Endodermal cell (in vitro differentiated cells): Measurements from ENCODE around the gene ZSCAN20. TPM values are rescaled to one million over a fixed set of nuclear protein-coding genes. Genes with fewer than 3 reads are reported as not detected.

ENCODE experiments used
- DNase-seq: peaks from one replicate; pipeline ENCODE4 v3.0.0-alpha.2; 2017
- H3K27ac ChIP-seq: 2 replicates; pipeline ENCODE4 v1.5.1; 2013; ENCODE audit warnings: mild to moderate bottlenecking, low read depth, low read length, moderate library complexity
- H3K27me3 ChIP-seq: 2 replicates; pipeline ENCODE4 v1.6.1; 2013; ENCODE audit warnings: mild to moderate bottlenecking, low read length, moderate library complexity; ENCODE audit not compliant: insufficient read depth, control insufficient read depth, poor library complexity, severe bottlenecking
- H3K36me3 ChIP-seq: 2 replicates; pipeline ENCODE4 v1.7.0; 2013; ENCODE audit warnings: mild to moderate bottlenecking, low read length, moderate library complexity; ENCODE audit not compliant: control insufficient read depth, insufficient read depth
- H3K4me1 ChIP-seq: one replicate; pipeline ENCODE4 v1.7.0; 2013; ENCODE audit warnings: low read length; ENCODE audit not compliant: control insufficient read depth, insufficient read depth
- H3K4me3 ChIP-seq: 2 replicates; pipeline ENCODE4 v1.5.1; 2013; ENCODE audit warnings: mild to moderate bottlenecking, low read length, moderate library complexity
- H3K9ac ChIP-seq: 2 replicates; pipeline ENCODE4 v1.6.1; 2013; ENCODE audit warnings: mild to moderate bottlenecking, low read length, moderate library complexity; ENCODE audit not compliant: poor library complexity, severe bottlenecking; ENCODE audit errors: extremely low read depth
- H3K9me3 ChIP-seq: 2 replicates; pipeline ENCODE4 v1.6.1; 2013; ENCODE audit warnings: mild to moderate bottlenecking, low read length, moderate library complexity; ENCODE audit not compliant: control insufficient read depth
- H3K27ac Mint-ChIP-seq: 2 replicates; pipeline ENCODE4 v1.8.0; 2020; ENCODE audit warnings: mixed read lengths
- H3K27me3 Mint-ChIP-seq: 2 replicates; pipeline ENCODE4 v1.8.0; 2021; ENCODE audit warnings: mild to moderate bottlenecking, mixed read lengths; ENCODE audit not compliant: insufficient read depth
- H3K36me3 Mint-ChIP-seq: 2 replicates; pipeline ENCODE4 v1.8.0; 2020; ENCODE audit warnings: low read depth, mixed read lengths
- H3K4me1 Mint-ChIP-seq: 2 replicates; pipeline ENCODE4 v1.8.0; 2020; ENCODE audit warnings: mixed read lengths
- H3K4me3 Mint-ChIP-seq: 2 replicates; pipeline ENCODE4 v1.8.0; 2020; ENCODE audit warnings: mild to moderate bottlenecking, moderate library complexity, mixed read lengths
- H3K9me3 Mint-ChIP-seq: 2 replicates; pipeline ENCODE4 v1.8.0; 2020; ENCODE audit warnings: mild to moderate bottlenecking, mixed read lengths
- CTCF ChIP-seq: fragments of 200-600 bp; sonication (generic); conservative IDR thresholded peaks from 2 replicates; pipeline ENCODE4 v1.5.0; 2021; ENCODE audit warnings: antibody characterized with exemption, mild to moderate bottlenecking
- WGBS, 2 experiments: methylation state at CpG; one replicate each; pipeline versions ENCODE4 v1.1.5 to v1.1.7; 2013; ENCODE audit warnings: missing lambda C conversion rate in 2 of 2, mixed read lengths in 1 of 2; ENCODE audit not compliant: insufficient coverage in 1 of 2, insufficient read length in 1 of 2; 5-methylcytosine and 5-hydroxymethylcytosine counted together
- total RNA-seq, 2 donors: library from RNA; stranded (reverse); fragmentation: NEBNext Ultra II Directional in 1 of 2; extraction: Animal tissue kit (Norgen Biotek cat#: 25700) in 1 of 2; gene quantifications; 2 replicates in 1 of 2; 3 replicates in 1 of 2; pipeline ENCODE4 v1.2.1, GENCODE V29; 2021

Gene ZSCAN20
- total RNA-seq, 2 donors from 2014 or later: 5.8 to 6.1 TPM

DNA sequence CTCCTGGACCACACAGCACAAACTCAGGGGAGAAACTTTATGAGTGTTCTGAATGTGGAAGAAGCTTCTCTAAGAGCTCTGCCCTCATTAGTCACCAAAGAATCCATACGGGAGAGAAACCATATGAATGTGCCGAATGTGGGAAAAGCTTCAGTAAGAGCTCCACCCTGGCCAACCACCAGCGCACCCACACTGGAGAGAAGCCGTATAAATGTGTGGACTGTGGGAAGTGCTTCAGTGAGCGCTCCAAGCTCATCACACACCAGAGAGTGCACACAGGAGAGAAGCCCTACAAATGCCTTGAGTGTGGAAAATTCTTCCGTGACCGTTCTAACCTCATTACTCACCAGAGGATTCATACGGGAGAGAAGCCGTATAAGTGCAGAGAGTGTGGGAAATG, 22.5 kb downstream of the ZSCAN20 start:
- WGBS, 2 experiments: 92 to 97% methylated on average over 9 of the region's 9 CpGs
- peaks cover 73% of the 10 kb centered on the region for H3K9me3 Mint-ChIP-seq
- peaks cover 44% of the 10 kb centered on the region for H3K9me3 ChIP-seq

DNA sequence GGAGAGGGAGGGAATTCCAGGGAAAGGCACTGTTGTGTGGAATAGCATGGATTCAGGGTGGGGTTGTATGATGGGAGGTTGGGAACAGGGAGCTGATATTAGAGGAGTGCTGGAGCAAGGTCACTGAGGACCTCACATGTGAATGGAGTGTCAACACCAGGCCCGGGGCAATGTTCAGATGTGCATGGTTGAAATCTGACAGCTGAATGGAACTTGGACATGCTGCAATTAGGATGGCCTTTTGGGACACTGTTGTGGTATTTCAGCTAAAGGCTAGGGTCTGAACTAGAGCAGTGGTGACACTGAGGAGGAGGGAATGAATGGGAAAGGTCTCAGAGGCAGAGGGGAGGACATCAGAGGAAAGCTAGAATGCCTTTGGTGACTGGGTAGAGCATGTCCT, 25.0 kb downstream of the ZSCAN20 start:
- peaks cover 40% of the 10 kb centered on the region for H3K9me3 ChIP-seq
- Mint-ChIP-seq H3K27ac (no peak overlapping the region), H3K27me3 (no peaks in the 10 kb centered on the region), H3K4me3 (no peak overlapping the region), H3K36me3 (peaks cover 53% of the 10 kb centered on the region), H3K4me1 (no peaks in the 10 kb centered on the region), H3K9me3 (peaks cover 56% of the 10 kb centered on the region)
- H3K36me3 ChIP-seq: peaks cover 33% of the 10 kb centered on the region
- H3K27ac ChIP-seq: no peak overlapping the region
- no peaks in the 10 kb centered on the region for H3K4me1 ChIP-seq
- H3K27me3 ChIP-seq: no peaks in the 10 kb centered on the region
- TF ChIP-seq CTCF: no peak
- H3K4me3 ChIP-seq: no peak overlapping the region
- no peak overlapping the region for H3K9ac ChIP-seq
- 90% methylated on average over 1 of the region's 1 CpG; no CpG with 5 or more reads in 1 of the 2 experiments for WGBS, 2 experiments
- no peak for DNase-seq

More for the DNA sequence above, 22.5 kb downstream of the ZSCAN20 start:
- no peaks in the 10 kb centered on the region for H3K4me1 Mint-ChIP-seq
- DNase-seq: no peak
- H3K27ac ChIP-seq: no peak overlapping the region
- no peak overlapping the region for H3K4me3 Mint-ChIP-seq
- H3K4me3 ChIP-seq: peak overlapping the region; percentile 1
- H3K36me3 ChIP-seq: peaks cover 57% of the 10 kb centered on the region
- H3K36me3 Mint-ChIP-seq: peaks cover 76% of the 10 kb centered on the region
- no peak for TF ChIP-seq CTCF
- no peaks in the 10 kb centered on the region for H3K27me3 Mint-ChIP-seq
- no peaks in the 10 kb centered on the region for H3K27me3 ChIP-seq
- no peak overlapping the region for H3K9ac ChIP-seq
- H3K4me1 ChIP-seq: no peaks in the 10 kb centered on the region
- no peak overlapping the region for H3K27ac Mint-ChIP-seq

GRCh38 chr1:33500547-33500946, 28.1 kb downstream of the ZSCAN20 start:
- Mint-ChIP-seq H3K27me3 (no peaks in the 10 kb centered on the region), H3K4me1 (no peaks in the 10 kb centered on the region), H3K4me3 (no peak overlapping the region), H3K27ac (no peak overlapping the region), H3K9me3 (peaks cover 29% of the 10 kb centered on the region), H3K36me3 (peaks cover 23% of the 10 kb centered on the region)
- peaks cover 11% of the 10 kb centered on the region for H3K9me3 ChIP-seq
- no peak overlapping the region for H3K27ac ChIP-seq
- WGBS, 2 experiments: 51 to 58% methylated on average over 3 of the region's 4 CpGs
- no peaks in the 10 kb centered on the region for H3K4me1 ChIP-seq
- H3K27me3 ChIP-seq: no peaks in the 10 kb centered on the region
- H3K9ac ChIP-seq: no peak overlapping the region
- TF ChIP-seq CTCF: peak; percentile 72
- peak; percentile 65 for DNase-seq
- H3K4me3 ChIP-seq: no peak overlapping the region
- H3K36me3 ChIP-seq: peaks cover 5% of the 10 kb centered on the region
